ENCODE data around the gene DISP3. TPM values are rescaled to one million over a fixed set of nuclear protein-coding genes. Genes with fewer than 3 reads are reported as not detected.

DISP3 gene
- total and polyA plus RNA-seq, 2 of the 4 experiments (the other 2 are of a cell fraction) = 0.05 TPM; not detected in 1

DNA sequence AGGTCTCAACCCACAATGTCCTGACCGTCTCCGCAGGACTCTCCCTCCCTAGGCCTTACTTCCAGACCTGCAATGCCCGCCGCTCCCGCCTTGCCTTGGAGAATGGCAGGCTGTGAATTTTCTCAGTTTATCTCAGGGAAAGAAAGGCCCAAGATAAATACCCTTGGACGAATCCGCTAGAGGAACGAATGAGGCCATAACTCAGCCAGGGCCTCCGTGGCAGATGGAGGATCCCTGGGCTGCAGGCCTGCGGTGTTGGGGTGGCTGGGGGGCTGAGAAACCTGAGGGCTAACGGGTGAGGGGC, 29.9 kb upstream of the DISP3 start:
- H3K18ac ChIP-seq (ENCODE audit: low read depth, low read length) = no peak overlapping the region
- H3K36me3 ChIP-seq (ENCODE audit: control insufficient read depth, insufficient read depth, low read length) = no peaks in the 10 kb centered on the region
- H4K8ac ChIP-seq (ENCODE audit: low read depth in 2 of 2, low read length in 2 of 2) = no peak overlapping the region
- dilution Hi-C loops (cut with HindIII; ENCODE audit: low sequenced_read_pairs, unreplicated experiment) = no loop called here
- peaks cover 8% of the 10 kb centered on the region; the same call in 1 of the 2 replicates for H3K27me3 ChIP-seq (ENCODE audit: control insufficient read depth, insufficient read depth, low read length)
- ChIA-PET POLR2A (ENCODE audit: unreplicated experiment) (no interaction called here), CTCF (no interaction called here)
- ATAC-seq (ENCODE audit: low read depth) = no peak
- no peak for DNase-seq
- H3K4me2 ChIP-seq (ENCODE audit: low read depth, low read length) = no peak overlapping the region
- no peak for TF ChIP-seq RCOR1 (IDR thresholded peaks at IDR 0.05; ENCODE audit: insufficient replicate concordance, low read length)
- TF ChIP-seq, protein P1, sequence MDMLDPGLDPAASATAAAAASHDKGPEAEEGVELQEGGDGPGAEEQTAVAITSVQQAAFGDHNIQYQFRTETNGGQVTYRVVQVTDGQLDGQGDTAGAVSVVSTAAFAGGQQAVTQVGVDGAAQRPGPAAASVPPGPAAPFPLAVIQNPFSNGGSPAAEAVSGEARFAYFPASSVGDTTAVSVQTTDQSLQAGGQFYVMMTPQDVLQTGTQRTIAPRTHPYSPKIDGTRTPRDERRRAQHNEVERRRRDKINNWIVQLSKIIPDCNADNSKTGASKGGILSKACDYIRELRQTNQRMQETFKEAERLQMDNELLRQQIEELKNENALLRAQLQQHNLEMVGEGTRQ (IDR thresholded peaks at IDR 0.05; ENCODE audit: low read depth, low read length) = no peak
- TF ChIP-seq CEBPB (IDR thresholded peaks at IDR 0.05; ENCODE audit: low read depth, low read length) = no peak
- TF ChIP-seq, protein P2, sequence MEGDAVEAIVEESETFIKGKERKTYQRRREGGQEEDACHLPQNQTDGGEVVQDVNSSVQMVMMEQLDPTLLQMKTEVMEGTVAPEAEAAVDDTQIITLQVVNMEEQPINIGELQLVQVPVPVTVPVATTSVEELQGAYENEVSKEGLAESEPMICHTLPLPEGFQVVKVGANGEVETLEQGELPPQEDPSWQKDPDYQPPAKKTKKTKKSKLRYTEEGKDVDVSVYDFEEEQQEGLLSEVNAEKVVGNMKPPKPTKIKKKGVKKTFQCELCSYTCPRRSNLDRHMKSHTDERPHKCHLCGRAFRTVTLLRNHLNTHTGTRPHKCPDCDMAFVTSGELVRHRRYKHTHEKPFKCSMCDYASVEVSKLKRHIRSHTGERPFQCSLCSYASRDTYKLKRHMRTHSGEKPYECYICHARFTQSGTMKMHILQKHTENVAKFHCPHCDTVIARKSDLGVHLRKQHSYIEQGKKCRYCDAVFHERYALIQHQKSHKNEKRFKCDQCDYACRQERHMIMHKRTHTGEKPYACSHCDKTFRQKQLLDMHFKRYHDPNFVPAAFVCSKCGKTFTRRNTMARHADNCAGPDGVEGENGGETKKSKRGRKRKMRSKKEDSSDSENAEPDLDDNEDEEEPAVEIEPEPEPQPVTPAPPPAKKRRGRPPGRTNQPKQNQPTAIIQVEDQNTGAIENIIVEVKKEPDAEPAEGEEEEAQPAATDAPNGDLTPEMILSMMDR (conservative IDR thresholded peaks at IDR 0.05; ENCODE audit: low read depth, low read length) = no peak
- no peak for TF ChIP-seq FOS (IDR thresholded peaks at IDR 0.05; ENCODE audit: low read depth, low read length)
- TF ChIP-seq NFE2L2 (IDR thresholded peaks at IDR 0.05; ENCODE audit: low read depth, low read length) = no peak
- no peaks in the 10 kb centered on the region for H4K20me1 ChIP-seq (ENCODE audit: insufficient read depth, low read length)
- no peak overlapping the region for H2BK15ac ChIP-seq (ENCODE audit: low read depth, low read length)
- H3K4me1 ChIP-seq (ENCODE audit: control insufficient read depth, insufficient read depth, low read length) = no peaks in the 10 kb centered on the region
- H3K9me1 ChIP-seq (ENCODE audit: insufficient read depth, low read length) = no peaks in the 10 kb centered on the region
- H2AK9ac ChIP-seq (replicated peaks; ENCODE audit: low read depth, low read length, poor library complexity) = no peak overlapping the region
- no peaks in the 10 kb centered on the region for H3K79me1 ChIP-seq (ENCODE audit: low read depth in 1 of 2, low read length in 2 of 2)
- H2AFZ ChIP-seq (replicated peaks; ENCODE audit: low read length, poor library complexity) = peak overlapping the region; percentile 43
- no peak overlapping the region for H2BK20ac ChIP-seq (ENCODE audit: low read depth, low read length)
- H2AK5ac ChIP-seq (ENCODE audit: low read depth, low read length) = no peak overlapping the region
- no peak overlapping the region for H3K4ac ChIP-seq (ENCODE audit: low read depth, low read length)
- H4K5ac ChIP-seq (ENCODE audit: low read depth, low read length) = no peak overlapping the region
- no TSS peak for BruUV-seq (replicated peaks)
- H3K23ac ChIP-seq (ENCODE audit: low read depth, low read length) = no peak overlapping the region
- in situ Hi-C loops (cut with MboI; ENCODE audit: low sequenced_read_pairs) = no loop called here
- no peak overlapping the region for H3K9ac ChIP-seq (ENCODE audit: low read depth, low read length)
- no peak overlapping the region for H3K27ac ChIP-seq (ENCODE audit: insufficient read depth, low read length)
- no peak overlapping the region for H2BK5ac ChIP-seq (ENCODE audit: low read depth, low read length, poor library complexity, severe bottlenecking)
- WGBS, 2 experiments (ENCODE audit: extremely low coverage in 2 of 2, insufficient read length in 1 of 2) = 27% methylated on average over 6 of the region's 11 CpGs; no CpG with 5 or more reads in 1 of the 2 experiments
- no peak overlapping the region for H3K4me3 ChIP-seq (ENCODE audit: insufficient read depth, low read depth, low read length)
- H3K14ac ChIP-seq (replicated peaks; ENCODE audit: low read depth, low read length) = no peak overlapping the region
- no peak overlapping the region for H4K91ac ChIP-seq (ENCODE audit: insufficient read depth, low read depth, low read length)
- H3K9me3 ChIP-seq (ENCODE audit: control insufficient read depth, insufficient read depth, low read length) = no peaks in the 10 kb centered on the region
- H2BK120ac ChIP-seq (ENCODE audit: low read depth, low read length) = no peak overlapping the region
- H3K56ac ChIP-seq (ENCODE audit: extremely low read depth, insufficient read depth, low read length) = no peak overlapping the region
- intact Hi-C loops (cut with micrococcal nuclease) = no loop called here

Measured in IMR-90 (cell line).